ENCODE data around the gene CAMTA1. TPM values are rescaled to one million over a fixed set of nuclear protein-coding genes. Genes with fewer than 3 reads are reported as not detected.

The CAMTA1 gene
- total and polyA plus RNA-seq, 2 experiments from 2014 or later = 89.0 to 145 TPM

DNA sequence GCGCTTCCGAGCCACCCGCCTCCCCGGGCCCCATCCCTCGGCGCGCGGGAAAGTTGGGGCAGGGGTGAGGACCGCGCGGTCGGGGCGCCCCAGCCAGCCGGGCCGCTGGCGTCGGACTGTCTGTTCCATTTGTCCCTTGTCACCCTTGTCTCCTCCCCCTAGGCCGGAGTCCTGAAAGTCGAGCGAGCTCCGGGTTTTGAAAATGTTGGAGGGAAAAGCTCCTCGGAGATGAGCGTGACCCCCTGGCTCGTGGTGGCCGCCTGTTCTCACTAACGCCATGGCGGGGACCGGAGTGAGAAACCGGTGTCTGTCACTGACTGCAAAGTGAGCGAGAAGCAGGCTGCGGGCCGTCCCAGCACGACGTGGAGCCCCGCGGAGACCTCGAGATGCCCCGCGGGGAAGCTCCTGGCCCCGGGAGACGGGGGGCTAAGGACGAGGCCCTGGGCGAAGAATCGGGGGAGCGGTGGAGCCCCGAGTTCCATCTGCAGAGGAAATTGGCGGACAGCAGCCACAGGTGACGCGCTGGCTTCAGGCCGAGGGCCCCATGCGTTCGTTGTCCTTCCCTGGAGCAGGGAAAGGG lies 999.3 kb downstream of the CAMTA1 start:
- no peaks in the 10 kb centered on the region for H3K27me3 ChIP-seq
- peak overlapping the region; percentile 84 for H2AFZ ChIP-seq
- no peaks in the 10 kb centered on the region for H3K36me3 ChIP-seq (replicated peaks; ENCODE audit: insufficient read depth, low read depth)
- WGBS (ENCODE audit: low lambda C conversion rate, missing lambda C conversion rate) = 77% methylated on average over 38 of the region's 52 CpGs
- no peak overlapping the region for H3K4me3 ChIP-seq
- no peaks in the 10 kb centered on the region for H3K9me2 ChIP-seq (replicated peaks; ENCODE audit: insufficient read depth)
- TF ChIP-seq EZH2phosphoT487 (IDR thresholded peaks at IDR 0.05; ENCODE audit: low read depth, severe bottlenecking, unreplicated experiment) = no peak
- TF ChIP-seq, protein P1, sequence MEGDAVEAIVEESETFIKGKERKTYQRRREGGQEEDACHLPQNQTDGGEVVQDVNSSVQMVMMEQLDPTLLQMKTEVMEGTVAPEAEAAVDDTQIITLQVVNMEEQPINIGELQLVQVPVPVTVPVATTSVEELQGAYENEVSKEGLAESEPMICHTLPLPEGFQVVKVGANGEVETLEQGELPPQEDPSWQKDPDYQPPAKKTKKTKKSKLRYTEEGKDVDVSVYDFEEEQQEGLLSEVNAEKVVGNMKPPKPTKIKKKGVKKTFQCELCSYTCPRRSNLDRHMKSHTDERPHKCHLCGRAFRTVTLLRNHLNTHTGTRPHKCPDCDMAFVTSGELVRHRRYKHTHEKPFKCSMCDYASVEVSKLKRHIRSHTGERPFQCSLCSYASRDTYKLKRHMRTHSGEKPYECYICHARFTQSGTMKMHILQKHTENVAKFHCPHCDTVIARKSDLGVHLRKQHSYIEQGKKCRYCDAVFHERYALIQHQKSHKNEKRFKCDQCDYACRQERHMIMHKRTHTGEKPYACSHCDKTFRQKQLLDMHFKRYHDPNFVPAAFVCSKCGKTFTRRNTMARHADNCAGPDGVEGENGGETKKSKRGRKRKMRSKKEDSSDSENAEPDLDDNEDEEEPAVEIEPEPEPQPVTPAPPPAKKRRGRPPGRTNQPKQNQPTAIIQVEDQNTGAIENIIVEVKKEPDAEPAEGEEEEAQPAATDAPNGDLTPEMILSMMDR (IDR thresholded peaks at IDR 0.05; ENCODE audit: poor library complexity) = no peak
- H4K20me1 ChIP-seq (ENCODE audit: insufficient read depth, poor library complexity, severe bottlenecking) = no peaks in the 10 kb centered on the region
- peak overlapping the region; percentile 82 for H3K27ac ChIP-seq
- DNase-seq (ENCODE audit: low spot score) = no peak
- H3K79me2 ChIP-seq = no peaks in the 10 kb centered on the region
- no peaks in the 10 kb centered on the region for H3K9me3 ChIP-seq (ENCODE audit: low read depth)
- peak overlapping the region; percentile 79 for H3K4me2 ChIP-seq
- peaks cover 4% of the 10 kb centered on the region for H3K4me1 ChIP-seq (ENCODE audit: insufficient read depth)

DNA sequence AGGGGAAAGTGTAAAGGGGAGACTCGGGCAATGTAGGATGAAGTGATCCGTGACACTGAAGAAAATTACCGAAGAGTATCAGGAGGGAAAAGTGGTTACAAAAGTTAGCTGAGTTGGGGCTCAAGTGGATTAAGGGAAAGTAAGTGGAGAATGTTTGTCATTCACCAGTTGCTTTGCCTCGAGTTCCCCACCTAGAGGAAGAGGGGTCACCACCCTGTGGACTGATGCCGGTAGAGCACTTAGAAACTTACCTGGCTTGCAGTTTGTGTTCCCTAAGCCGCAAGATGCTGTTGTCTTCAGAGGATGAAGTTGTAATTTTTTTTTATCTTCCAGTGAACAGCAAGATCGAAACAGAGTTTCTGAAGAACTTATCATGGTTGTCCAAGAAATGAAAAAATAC lies 999.9 kb downstream of the CAMTA1 start:
- H3K27ac ChIP-seq = no peak overlapping the region
- TF ChIP-seq EZH2 (IDR thresholded peaks at IDR 0.05; ENCODE audit: borderline replicate concordance) (no peak), EZH2phosphoT487 (IDR thresholded peaks at IDR 0.05; ENCODE audit: low read depth, severe bottlenecking, unreplicated experiment) (no peak)
- TF ChIP-seq, protein P1 (IDR thresholded peaks at IDR 0.05; ENCODE audit: poor library complexity) = no peak
- H3K27me3 ChIP-seq = no peaks in the 10 kb centered on the region
- peaks cover 3% of the 10 kb centered on the region for H3K9me3 ChIP-seq (ENCODE audit: low read depth)
- 96% methylated on average over 7 of the region's 7 CpGs for WGBS (ENCODE audit: low lambda C conversion rate, missing lambda C conversion rate)
- no peaks in the 10 kb centered on the region for H3K9me2 ChIP-seq (replicated peaks; ENCODE audit: insufficient read depth)
- DNase-seq (ENCODE audit: low spot score) = no peak
- no peak overlapping the region for H2AFZ ChIP-seq
- H3K4me1 ChIP-seq (ENCODE audit: insufficient read depth) = peaks cover 4% of the 10 kb centered on the region
- no peak overlapping the region for H3K4me2 ChIP-seq
- H3K4me3 ChIP-seq = no peak overlapping the region
- no peaks in the 10 kb centered on the region for H4K20me1 ChIP-seq (ENCODE audit: insufficient read depth, poor library complexity, severe bottlenecking)
- H3K36me3 ChIP-seq (replicated peaks; ENCODE audit: insufficient read depth, low read depth) = no peaks in the 10 kb centered on the region
- H3K79me2 ChIP-seq = no peaks in the 10 kb centered on the region

DNA sequence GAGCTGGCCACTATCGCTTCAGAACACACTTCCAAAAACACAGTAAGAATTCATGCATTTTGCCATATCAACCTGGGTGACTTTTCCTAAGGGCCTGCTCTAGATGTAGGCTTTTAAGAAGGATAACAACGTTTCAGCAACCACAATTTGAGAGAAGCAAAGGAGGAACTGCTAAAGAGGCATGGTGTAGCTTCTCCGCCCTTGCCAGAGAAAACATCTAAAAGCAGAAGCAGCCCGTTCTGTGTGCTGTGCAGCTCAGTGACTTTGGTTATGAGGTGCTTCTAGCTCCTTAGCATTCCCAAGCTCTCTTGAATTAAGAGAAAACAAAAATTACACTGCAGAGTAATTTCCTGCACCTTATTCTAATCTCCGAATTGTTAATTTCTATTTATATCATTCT lies 1001.5 kb downstream of the CAMTA1 start:
- TF ChIP-seq EZH2phosphoT487 (IDR thresholded peaks at IDR 0.05; ENCODE audit: low read depth, severe bottlenecking, unreplicated experiment) (no peak), EZH2 (IDR thresholded peaks at IDR 0.05; ENCODE audit: borderline replicate concordance) (no peak)
- TF ChIP-seq, protein P1 (IDR thresholded peaks at IDR 0.05; ENCODE audit: poor library complexity) = no peak

More for the DNA sequence above, 1001.5 kb downstream of the CAMTA1 start:
- no peaks in the 10 kb centered on the region for H3K36me3 ChIP-seq (replicated peaks; ENCODE audit: insufficient read depth, low read depth)
- no peak overlapping the region for H3K4me3 ChIP-seq
- no peaks in the 10 kb centered on the region for H3K27me3 ChIP-seq
- H3K4me1 ChIP-seq (ENCODE audit: insufficient read depth) = peaks cover 4% of the 10 kb centered on the region
- no peak overlapping the region for H3K27ac ChIP-seq
- DNase-seq (ENCODE audit: low spot score) = no peak
- WGBS (ENCODE audit: low lambda C conversion rate, missing lambda C conversion rate) = 89% methylated on average over 5 of the region's 5 CpGs
- no peak overlapping the region for H3K4me2 ChIP-seq
- no peaks in the 10 kb centered on the region for H4K20me1 ChIP-seq (ENCODE audit: insufficient read depth, poor library complexity, severe bottlenecking)
- no peaks in the 10 kb centered on the region for H3K79me2 ChIP-seq
- peaks cover 13% of the 10 kb centered on the region for H3K9me3 ChIP-seq (ENCODE audit: low read depth)
- H2AFZ ChIP-seq = no peak overlapping the region
- no peaks in the 10 kb centered on the region for H3K9me2 ChIP-seq (replicated peaks; ENCODE audit: insufficient read depth)

All from hepatocyte (in vitro differentiated cells).